HCT116 (cell line): Measurements from ENCODE around the gene DNAJB9. TPM values are rescaled to one million over a fixed set of nuclear protein-coding genes. Genes with fewer than 3 reads are reported as not detected.

Experiments
- ATAC-seq: fragments of 200-7000 bp; cut with Tn5 transposase; 2 replicates; pipeline ENCODE4 v1.9.1; 2020; ENCODE audit warnings: mild to moderate bottlenecking, moderate library complexity
- BruUV-seq: library from RNA; stranded (reverse); fragments of 400-500 nt; replicated peaks from 2 replicates; lab custom pipeline; 2021; lab: Mats Ljungman, UMichigan
- CTCF ChIA-PET: fragments of 300-600 bp; sonication (Branson Sonifier 250); formaldehyde crosslinking; loops from one replicate; lab custom pipeline; 2021; ENCODE audit warnings: antibody characterized with exemption; lab: Charles Lee
- POLR2A ChIA-PET: fragments of 300-600, 350-600 bp; sonication (Branson Sonifier 250); formaldehyde crosslinking; loops from one replicate; lab custom pipeline; 2021; ENCODE audit warnings: antibody characterized with exemption; lab: Charles Lee
- RAD21 ChIA-PET, 2 experiments: fragments of 300-600 bp; sonication (Branson Sonifier 250); formaldehyde crosslinking; loops; one replicate each; lab custom pipeline; 2023; ENCODE audit warnings: low total read pairs in 2 of 2; ENCODE audit not compliant: uncharacterized antibody in 2 of 2, unreplicated experiment in 2 of 2, low non-redundant PET in 1 of 2; lab: Charles Lee
- DNase-seq: peaks from one replicate; pipeline ENCODE4 v3.0.0-alpha.2; 2010; ENCODE audit warnings: low read depth, low spot score
- H2AFZ ChIP-seq: fragments of 200-600 bp; shearing (Covaris generic), sonication (generic); 2 replicates; pipeline ENCODE4 v1.6.1; 2017; ENCODE audit warnings: low read depth, mixed run types, mixed read lengths, antibody characterized with exemption, low read length; ENCODE audit not compliant: poor library complexity, severe bottlenecking
- H3K27ac ChIP-seq: 2 replicates; pipeline ENCODE4 v1.5.1; 2012; ENCODE audit warnings: low read depth, low read length
- H3K27me3 ChIP-seq: fragments of 200-600 bp; sonication (generic); 2 replicates; pipeline ENCODE4 v1.6.1; 2016; ENCODE audit warnings: mixed run types, low read length, mixed read lengths; ENCODE audit not compliant: insufficient read depth
- H3K36me3 ChIP-seq, 2 experiments: fragments of 200-500 bp in 1 of 2; fragments of 200-600 bp in 1 of 2; sonication (Bioruptor generic) in 1 of 2; sonication (generic) in 1 of 2; 2 replicates each; pipeline versions ENCODE4 v1.5.1 to v1.6.1; 2014 to 2016; ENCODE audit warnings: low read length in 2 of 2, inconsistent platforms in 1 of 2, mixed read lengths in 1 of 2, mixed run types in 1 of 2; ENCODE audit not compliant: insufficient read depth in 2 of 2, control insufficient read depth in 1 of 2
- H3K4me1 ChIP-seq, 2 experiments: fragments of 200-600 bp in 1 of 2; sonication (generic) in 1 of 2; 2 replicates each; pipeline versions ENCODE4 v1.5.1 to v1.6.1; 2012 to 2017; ENCODE audit warnings: low read length in 2 of 2, inconsistent platforms in 1 of 2, mild to moderate bottlenecking in 1 of 2, mixed read lengths in 1 of 2, mixed run types in 1 of 2, moderate library complexity in 1 of 2; ENCODE audit not compliant: insufficient read depth in 2 of 2, control insufficient read depth in 1 of 2
- H3K4me2 ChIP-seq: fragments of 200-600 bp; sonication (generic); 2 replicates; pipeline ENCODE4 v1.6.1; 2017; ENCODE audit warnings: mixed run types, low read length, mixed read lengths
- H3K4me3 ChIP-seq, 2 experiments: fragments of 200-600 bp in 1 of 2; sonication (generic) in 1 of 2; replicated peaks in 1 of 2; 2 replicates each; pipeline ENCODE4 v1.5.1; 2011 to 2016; ENCODE audit warnings: low read length in 2 of 2, control low read depth in 1 of 2, low read depth in 1 of 2, mild to moderate bottlenecking in 1 of 2, mixed read lengths in 1 of 2, mixed run types in 1 of 2
- H3K79me2 ChIP-seq: fragments of 200-600 bp; sonication (generic); 2 replicates; pipeline ENCODE4 v1.6.1; 2017; ENCODE audit warnings: mild to moderate bottlenecking, mixed run types, low read length, moderate library complexity, mixed read lengths; ENCODE audit not compliant: insufficient read depth
- H3K9ac ChIP-seq: fragments of 200-600 bp; sonication (generic); 2 replicates; pipeline ENCODE4 v1.6.1; 2016; ENCODE audit warnings: low read length, mixed read lengths
- H3K9me2 ChIP-seq: fragments of 200-600 bp; sonication (generic), shearing (Covaris generic); 2 replicates; pipeline ENCODE4 v1.6.1; 2017; ENCODE audit warnings: mixed run types, mild to moderate bottlenecking, moderate library complexity; ENCODE audit not compliant: insufficient read depth
- H3K9me3 ChIP-seq, 2 experiments: fragments of 200-500 bp in 1 of 2; fragments of 200-600 bp in 1 of 2; sonication (Bioruptor generic) in 1 of 2; sonication (generic) in 1 of 2; 2 replicates each; pipeline ENCODE4 v1.6.1; 2014 to 2017; ENCODE audit warnings: low read length in 2 of 2, mixed read lengths in 2 of 2, inconsistent platforms in 1 of 2, low read depth in 1 of 2, mild to moderate bottlenecking in 1 of 2, mixed run types in 1 of 2, moderate library complexity in 1 of 2; ENCODE audit not compliant: control insufficient read depth in 1 of 2, insufficient read depth in 1 of 2
- H4K20me1 ChIP-seq: fragments of 200-600 bp; sonication (generic), shearing (Covaris generic); 2 replicates; pipeline ENCODE4 v1.6.1; 2017; ENCODE audit warnings: mixed run types, mild to moderate bottlenecking, moderate library complexity; ENCODE audit not compliant: insufficient read depth
- ATF3 ChIP-seq: IDR thresholded peaks from 2 replicates; pipeline ENCODE4 v1.6.1; 2012
- CBX3 ChIP-seq: IDR thresholded peaks from 2 replicates; pipeline ENCODE4 v1.6.1; 2012; ENCODE audit warnings: low read depth
- CEBPB ChIP-seq: IDR thresholded peaks from 2 replicates; pipeline ENCODE4 v1.6.1; 2012; ENCODE audit warnings: low read depth
- CTCF ChIP-seq, 3 experiments: fragments of 200-600 bp in 1 of 3; sonication (generic) in 1 of 3; IDR thresholded peaks in 2 of 3; conservative IDR thresholded peaks in 1 of 3; 2 replicates each; pipeline ENCODE4 v1.5.1; 2012 to 2017; ENCODE audit warnings: low read depth in 2 of 3, low read length in 2 of 3, antibody characterized with exemption in 1 of 3, borderline replicate concordance in 1 of 3, control low read depth in 1 of 3, mild to moderate bottlenecking in 1 of 3, mixed read lengths in 1 of 3, mixed run types in 1 of 3, moderate library complexity in 1 of 3; ENCODE audit not compliant: insufficient read depth in 1 of 3
- EZH2 ChIP-seq: fragments of 200-600 bp; sonication (generic); IDR thresholded peaks from 2 replicates; pipeline ENCODE4 v1.6.1; 2017; ENCODE audit warnings: antibody characterized with exemption, mixed run types
- EZH2phosphoT487 ChIP-seq: fragments of 200-600 bp; IDR thresholded peaks from 2 replicates; pipeline ENCODE4 v1.6.1; 2018; ENCODE audit warnings: antibody characterized with exemption, borderline replicate concordance
- RAD21 ChIP-seq: IDR thresholded peaks from 2 replicates; pipeline ENCODE4 v1.6.1; 2012; ENCODE audit warnings: low read depth, mild to moderate bottlenecking
- REST ChIP-seq: IDR thresholded peaks from 2 replicates; pipeline ENCODE4 v1.6.1; 2012; ENCODE audit warnings: low read depth
- SIN3A ChIP-seq: IDR thresholded peaks from 2 replicates; pipeline ENCODE4 v1.6.1; 2012; ENCODE audit warnings: low read depth
- SP1 ChIP-seq: IDR thresholded peaks from 2 replicates; pipeline ENCODE4 v1.6.1; 2012; ENCODE audit warnings: low read depth
- SRF ChIP-seq: IDR thresholded peaks from 2 replicates; pipeline ENCODE4 v1.6.1; 2012; ENCODE audit warnings: low read depth
- TCF7L2 ChIP-seq: IDR thresholded peaks from 2 replicates; pipeline ENCODE4 v1.7.0; 2011; ENCODE audit warnings: borderline replicate concordance, inconsistent platforms; ENCODE audit not compliant: insufficient read depth, insufficient read length; ENCODE audit errors: extremely low read depth
- ZBTB33 ChIP-seq: IDR thresholded peaks from 2 replicates; pipeline ENCODE4 v1.6.1; 2011; ENCODE audit warnings: mild to moderate bottlenecking, low read length, moderate library complexity; ENCODE audit not compliant: insufficient replicate concordance; ENCODE audit errors: extremely low read depth
- ZFX ChIP-seq: fragments of 450-650 bp; IDR thresholded peaks from 2 replicates; pipeline ENCODE4 v1.6.1; 2017
- ZNF274 ChIP-seq: fragments of 200-500 bp; sonication (Bioruptor generic); IDR thresholded peaks from 2 replicates; pipeline ENCODE4 v1.6.1; 2014; ENCODE audit warnings: mild to moderate bottlenecking, low read depth, low read length, inconsistent platforms
- intact Hi-C: fragments of 100-400 bp; cut with micrococcal nuclease; formaldehyde crosslinking; loops from 2 replicates; pipeline ENCODE4 v1.10.0; 2022
- total RNA-seq: library from RNA; stranded (reverse); gene quantifications from one replicate; pipeline ENCODE4 v1.2.1, GENCODE V29; 2021; ENCODE audit not compliant: unreplicated experiment

DNAJB9 gene
- total RNA-seq, 1 experiment from 2014 or later, result 10.1 TPM

- ChIA-PET RAD21 (no interaction called here), CTCF (no interaction called here), POLR2A (no interaction called here)
- H3K27ac ChIP-seq, result no peak overlapping the region
- no peak overlapping the region for H3K4me3 ChIP-seq
- H3K79me2 ChIP-seq, result no peaks in the 10 kb centered on the region
- no peaks in the 10 kb centered on the region; a peak in 1 of 4 replicates for H3K9me3 ChIP-seq
- no peak for TF ChIP-seq SRF
- TF ChIP-seq CTCF (IDR thresholded peaks at IDR 0.05 in 2 of 3, conservative IDR thresholded peaks at IDR 0.05 in 1 of 3; ENCODE audit: borderline replicate concordance in 1 of 3, insufficient read depth in 1 of 3, low read depth in 2 of 3, low read length in 2 of 3), result no peak
- no peak for TF ChIP-seq EZH2
- TF ChIP-seq TCF7L2, result no peak
- TF ChIP-seq ATF3, result no peak
- no peak for TF ChIP-seq ZBTB33
- no peak for TF ChIP-seq REST
- TF ChIP-seq SP1, result no peak
- TF ChIP-seq ZNF274, result no peak
- no peak for TF ChIP-seq ZFX
- no peak for TF ChIP-seq CBX3
- no peak for TF ChIP-seq EZH2phosphoT487
- TF ChIP-seq SIN3A, result no peak
- TF ChIP-seq RAD21, result no peak
- no peak for TF ChIP-seq CEBPB
- H3K4me1 ChIP-seq, result no peaks in the 10 kb centered on the region
- H3K9me2 ChIP-seq, result no peaks in the 10 kb centered on the region
- no peak for DNase-seq
- no TSS peak for BruUV-seq
- H3K9ac ChIP-seq, result no peak overlapping the region
- no peaks in the 10 kb centered on the region for H3K36me3 ChIP-seq
- no peak for ATAC-seq
- no peaks in the 10 kb centered on the region for H3K27me3 ChIP-seq
- H4K20me1 ChIP-seq, result no peaks in the 10 kb centered on the region
- no peak overlapping the region for H2AFZ ChIP-seq
- no peak overlapping the region for H3K4me2 ChIP-seq
- intact Hi-C loops, result no loop called here
Observed at GRCh38 chr7:108557617-108558016, 12.1 kb upstream of the DNAJB9 start.
